Measurements from ENCODE around the gene PRPF40B.

The PRPF40B gene

DNA sequence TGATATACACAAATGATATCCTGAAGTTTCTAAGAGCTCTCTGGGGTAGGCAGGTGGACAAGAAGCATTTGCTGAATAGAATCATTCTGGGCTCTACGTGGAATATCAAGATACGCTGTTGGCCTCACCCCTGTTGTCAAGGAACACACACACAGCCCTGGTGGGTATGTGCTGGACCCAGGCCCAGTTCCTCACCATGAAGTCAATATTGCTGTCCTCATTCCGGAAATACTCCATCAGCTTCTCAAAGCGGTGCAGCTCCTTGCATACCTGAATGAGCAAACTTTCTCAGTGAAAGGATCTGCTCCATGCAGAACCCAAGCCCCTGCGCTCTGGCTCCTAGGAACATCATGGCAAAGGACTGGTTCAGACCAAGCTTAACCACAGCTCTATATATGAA, 31.4 kb downstream of the PRPF40B start:
- H3F3A ChIP-seq (ENCODE audit: insufficient read depth, low read length): no peaks in the 10 kb centered on the region
- no peak overlapping the region for H3K4me2 ChIP-seq (ENCODE audit: low read length)
- H3K36me3 ChIP-seq (ENCODE audit: insufficient read depth, low read length): no peaks in the 10 kb centered on the region
- H3K79me2 ChIP-seq (ENCODE audit: insufficient read depth, low read length): no peaks in the 10 kb centered on the region
- no peak overlapping the region for H3K4me3 ChIP-seq (ENCODE audit: low read depth, low read length, poor library complexity, severe bottlenecking)
- H3K9ac ChIP-seq (ENCODE audit: low read length): no peak overlapping the region
- no peak for TF ChIP-seq EZH2 (IDR thresholded peaks at IDR 0.05; ENCODE audit: borderline replicate concordance, low read length)
- TF ChIP-seq, protein P1, sequence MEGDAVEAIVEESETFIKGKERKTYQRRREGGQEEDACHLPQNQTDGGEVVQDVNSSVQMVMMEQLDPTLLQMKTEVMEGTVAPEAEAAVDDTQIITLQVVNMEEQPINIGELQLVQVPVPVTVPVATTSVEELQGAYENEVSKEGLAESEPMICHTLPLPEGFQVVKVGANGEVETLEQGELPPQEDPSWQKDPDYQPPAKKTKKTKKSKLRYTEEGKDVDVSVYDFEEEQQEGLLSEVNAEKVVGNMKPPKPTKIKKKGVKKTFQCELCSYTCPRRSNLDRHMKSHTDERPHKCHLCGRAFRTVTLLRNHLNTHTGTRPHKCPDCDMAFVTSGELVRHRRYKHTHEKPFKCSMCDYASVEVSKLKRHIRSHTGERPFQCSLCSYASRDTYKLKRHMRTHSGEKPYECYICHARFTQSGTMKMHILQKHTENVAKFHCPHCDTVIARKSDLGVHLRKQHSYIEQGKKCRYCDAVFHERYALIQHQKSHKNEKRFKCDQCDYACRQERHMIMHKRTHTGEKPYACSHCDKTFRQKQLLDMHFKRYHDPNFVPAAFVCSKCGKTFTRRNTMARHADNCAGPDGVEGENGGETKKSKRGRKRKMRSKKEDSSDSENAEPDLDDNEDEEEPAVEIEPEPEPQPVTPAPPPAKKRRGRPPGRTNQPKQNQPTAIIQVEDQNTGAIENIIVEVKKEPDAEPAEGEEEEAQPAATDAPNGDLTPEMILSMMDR (IDR thresholded peaks at IDR 0.05; ENCODE audit: low read length): no peak
- H3K9me2 ChIP-seq (ENCODE audit: low read depth, low read length): no peaks in the 10 kb centered on the region
- no peaks in the 10 kb centered on the region for H4K20me1 ChIP-seq (ENCODE audit: insufficient read depth, low read length)
- H3K4me1 ChIP-seq (ENCODE audit: insufficient read depth, low read length, severe bottlenecking): no peaks in the 10 kb centered on the region
- no peaks in the 10 kb centered on the region for H3K27me3 ChIP-seq (ENCODE audit: insufficient read depth, low read length)
- no peaks in the 10 kb centered on the region for H3K9me3 ChIP-seq (ENCODE audit: low read length)
- no peak overlapping the region for H2AFZ ChIP-seq (ENCODE audit: low read length)
- no peak overlapping the region for H3K27ac ChIP-seq (ENCODE audit: low read depth, low read length, poor library complexity, severe bottlenecking)

DNA sequence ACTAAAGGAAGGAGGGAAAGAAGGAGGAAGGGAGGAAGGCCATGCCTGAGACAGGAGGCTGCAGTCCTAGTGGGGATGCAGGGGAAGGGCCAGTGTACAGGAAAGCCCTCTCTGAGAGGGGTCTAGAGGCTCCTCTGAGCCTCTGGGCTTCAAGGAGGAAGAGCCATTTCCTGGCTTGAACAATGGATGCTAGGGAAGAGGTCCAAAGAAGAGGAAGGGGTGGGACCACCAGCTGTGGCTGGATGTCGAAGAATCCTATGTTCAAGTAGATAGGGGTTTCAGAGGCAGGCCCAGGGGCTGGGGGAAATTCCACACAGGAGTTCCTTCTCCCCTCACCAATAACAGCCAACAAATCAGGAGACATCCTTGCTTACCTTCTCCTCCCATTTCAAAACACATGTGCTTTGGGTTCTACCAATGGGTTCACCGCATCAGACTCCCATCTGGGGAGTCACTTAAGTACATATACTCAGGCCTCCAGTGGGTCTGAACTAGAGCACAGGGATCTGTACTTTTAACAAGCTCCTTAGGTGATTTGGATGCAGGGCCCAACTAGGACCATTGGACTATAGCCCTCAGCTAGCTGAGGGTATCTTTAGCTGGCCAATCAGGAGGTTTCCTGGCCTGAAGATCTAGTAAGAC, 32.4 kb downstream of the PRPF40B start:
- Histone ChIP-seq H3K9me2 (ENCODE audit: low read depth, low read length) (no peaks in the 10 kb centered on the region), H2AFZ (ENCODE audit: low read length) (no peak overlapping the region), H3K27me3 (ENCODE audit: insufficient read depth, low read length) (no peaks in the 10 kb centered on the region), H3K4me2 (ENCODE audit: low read length) (no peak overlapping the region), H3K36me3 (ENCODE audit: insufficient read depth, low read length) (no peaks in the 10 kb centered on the region), H3K4me1 (ENCODE audit: insufficient read depth, low read length, severe bottlenecking) (no peaks in the 10 kb centered on the region), H3K9me3 (ENCODE audit: low read length) (no peaks in the 10 kb centered on the region), H3K4me3 (ENCODE audit: low read depth, low read length, poor library complexity, severe bottlenecking) (no peak overlapping the region), H3K27ac (ENCODE audit: low read depth, low read length, poor library complexity, severe bottlenecking) (no peak overlapping the region), H3K9ac (ENCODE audit: low read length) (no peak overlapping the region), H3K79me2 (ENCODE audit: insufficient read depth, low read length) (no peaks in the 10 kb centered on the region), H3F3A (ENCODE audit: insufficient read depth, low read length) (no peaks in the 10 kb centered on the region), H4K20me1 (ENCODE audit: insufficient read depth, low read length) (no peaks in the 10 kb centered on the region)
- TF ChIP-seq, protein P1 (IDR thresholded peaks at IDR 0.05; ENCODE audit: low read length): no peak
- no peak for TF ChIP-seq EZH2 (IDR thresholded peaks at IDR 0.05; ENCODE audit: borderline replicate concordance, low read length)

DNA sequence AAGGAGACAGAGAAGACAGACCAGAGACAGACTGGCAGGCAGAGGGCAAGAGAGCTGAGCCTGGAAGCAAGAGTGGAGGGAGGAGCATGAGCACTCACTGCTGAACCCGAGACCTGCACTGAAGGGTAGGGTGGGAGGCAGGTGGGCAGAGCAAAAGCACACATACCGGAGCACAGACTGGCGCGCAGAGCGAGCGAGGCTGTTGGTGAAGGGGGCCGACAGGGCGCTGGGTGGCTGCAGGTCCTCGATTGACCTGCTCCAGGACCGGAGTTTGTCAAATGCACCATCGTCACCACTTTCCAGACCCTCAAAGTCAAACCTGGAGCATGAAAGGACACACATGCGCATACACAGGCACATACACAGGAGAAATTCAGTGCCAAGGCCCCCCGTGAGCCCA, 34.9 kb downstream of the PRPF40B start:
- H3K36me3 ChIP-seq (ENCODE audit: insufficient read depth, low read length): no peaks in the 10 kb centered on the region
- no peaks in the 10 kb centered on the region for H3K9me3 ChIP-seq (ENCODE audit: low read length)
- no peak overlapping the region for H3K27ac ChIP-seq (ENCODE audit: low read depth, low read length, poor library complexity, severe bottlenecking)
- H3K9ac ChIP-seq (ENCODE audit: low read length): no peak overlapping the region
- H4K20me1 ChIP-seq (ENCODE audit: insufficient read depth, low read length): no peaks in the 10 kb centered on the region
- H3K4me2 ChIP-seq (ENCODE audit: low read length): no peak overlapping the region
- no peak overlapping the region for H2AFZ ChIP-seq (ENCODE audit: low read length)
- H3F3A ChIP-seq (ENCODE audit: insufficient read depth, low read length): no peaks in the 10 kb centered on the region
- TF ChIP-seq, protein P1 (IDR thresholded peaks at IDR 0.05; ENCODE audit: low read length): no peak
- TF ChIP-seq EZH2 (IDR thresholded peaks at IDR 0.05; ENCODE audit: borderline replicate concordance, low read length): no peak
- H3K27me3 ChIP-seq (ENCODE audit: insufficient read depth, low read length): no peaks in the 10 kb centered on the region
- H3K4me1 ChIP-seq (ENCODE audit: insufficient read depth, low read length, severe bottlenecking): peaks cover 22% of the 10 kb centered on the region
- H3K79me2 ChIP-seq (ENCODE audit: insufficient read depth, low read length): no peaks in the 10 kb centered on the region
- no peak overlapping the region for H3K4me3 ChIP-seq (ENCODE audit: low read depth, low read length, poor library complexity, severe bottlenecking)
- H3K9me2 ChIP-seq (ENCODE audit: low read depth, low read length): no peaks in the 10 kb centered on the region
